Esophagus muscularis mucosa (tissue), 4 donors: ENCODE data around the gene KRT86. TPM values are rescaled to one million over a fixed set of nuclear protein-coding genes. Genes with fewer than 3 reads are reported as not detected.
"Not testable (repeated sequence)": the region's sequence is repeated elsewhere in the genome, so short reads cannot be mapped to it uniquely, and the experiment has no call there.

Source experiments
- DNase-seq: peaks from one replicate; pipeline ENCODE4 v3.0.0-alpha.2; 2017; ENCODE audit errors: extremely low spot score
- H3K27ac ChIP-seq, 4 donors: fragments of 200-600 bp; sonication (generic); replicated peaks in 1 of 4; 1 replicate in 3 of 4; 2 replicates in 1 of 4; pipeline ENCODE4 v1.5.1; 2016 to 2019; ENCODE audit warnings: mild to moderate bottlenecking in 1 of 4
- H3K27me3 ChIP-seq, 4 donors: fragments of 200-600 bp; sonication (generic); one replicate each; pipeline versions ENCODE4 v1.5.1 to v1.6.0; 2016 to 2019
- H3K36me3 ChIP-seq, 4 donors: fragments of 200-600 bp; sonication (generic); one replicate each; pipeline ENCODE4 v1.5.1; 2016 to 2019
- H3K4me1 ChIP-seq, 4 donors: fragments of 200-600 bp; sonication (generic); one replicate each; pipeline ENCODE4 v1.5.1; 2016 to 2019
- H3K4me3 ChIP-seq, 4 donors: fragments of 200-600 bp; sonication (generic); 1 replicate in 2 of 4; 2 replicates in 2 of 4; pipeline ENCODE4 v1.5.1; 2016 to 2019; ENCODE audit warnings: mild to moderate bottlenecking in 4 of 4, moderate library complexity in 1 of 4
- H3K9me3 ChIP-seq, 4 donors: fragments of 200-600 bp; sonication (generic); 1 replicate in 3 of 4; 2 replicates in 1 of 4; pipeline ENCODE4 v1.5.1; 2016 to 2019
- EP300 ChIP-seq: sonication (generic); formaldehyde crosslinking; IDR thresholded peaks from one replicate; pipeline ENCODE4 v1.6.1; 2017; ENCODE audit warnings: antibody characterized with exemption
- POLR2A ChIP-seq: fragments of 450-650 bp; IDR thresholded peaks from one replicate; pipeline ENCODE4 v1.6.1; 2017; ENCODE audit warnings: antibody characterized with exemption, moderate library complexity, mild to moderate bottlenecking, low read depth
- POLR2AphosphoS5 ChIP-seq, 2 donors: sonication (generic); formaldehyde crosslinking; IDR thresholded peaks; one replicate each; pipeline ENCODE4 v1.6.1; 2017; ENCODE audit warnings: antibody characterized with exemption in 2 of 2
- WGBS: methylation state at CpG from one replicate; pipeline ENCODE4 v1.1.5; 2018; 5-methylcytosine and 5-hydroxymethylcytosine counted together
- intact Hi-C: fragments of 100-400 bp; cut with DNase I; formaldehyde crosslinking; loops from one replicate; pipeline ENCODE4 v1.15.1; 2023
- total RNA-seq, 4 donors: library from RNA; depleted of rRNA; stranded (reverse); fragments of >200 nt; gene quantifications; one replicate each; pipeline versions ENCODE4 v1.1.0 to v1.2.1, GENCODE V29; 2016
- TF ChIP-seq, protein P1 (sequence below), 3 experiments: fragments of 200-600 bp in 2 of 3; fragments of 450-650 bp in 1 of 3; sonication (generic) in 2 of 3; IDR thresholded peaks; one replicate each; pipeline ENCODE4 v1.5.1; 2017 to 2019; ENCODE audit warnings: antibody characterized with exemption in 3 of 3, mild to moderate bottlenecking in 2 of 3, moderate library complexity in 1 of 3

KRT86 gene
- total RNA-seq, 4 donors from 2014 or later = 0.29 to 0.33 TPM; not detected in 2

DNA sequence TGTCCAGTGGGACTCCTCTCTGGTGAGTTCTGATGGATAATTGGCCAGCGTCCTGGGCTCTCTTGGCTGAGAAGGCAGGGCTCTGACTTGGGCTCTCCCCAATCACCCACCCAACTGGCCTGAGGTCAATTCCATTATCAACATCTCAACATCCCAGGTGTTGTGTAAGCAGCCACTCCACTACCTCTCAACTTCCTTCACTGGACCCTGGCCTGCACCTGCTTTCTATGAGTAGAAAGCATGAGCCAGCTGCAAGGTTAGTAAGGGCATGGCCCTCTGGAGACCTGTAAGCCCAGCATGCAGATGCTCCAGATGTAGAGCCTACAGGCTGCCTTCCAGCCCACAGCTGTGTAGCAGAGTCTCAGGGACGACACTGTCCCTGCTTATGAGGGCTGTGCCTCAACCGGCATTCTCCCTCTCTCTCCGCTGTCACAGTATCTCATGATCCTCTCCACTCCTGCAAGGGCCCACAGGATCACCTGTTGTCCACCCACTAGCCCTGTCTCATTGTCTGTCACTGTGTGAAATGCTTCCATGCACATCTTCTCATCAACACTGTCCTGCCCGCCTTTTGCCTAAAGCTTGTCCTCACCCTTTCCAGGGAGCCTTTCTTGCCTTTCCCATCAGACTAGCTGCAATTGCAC is 22.2 kb downstream of the KRT86 start:
- DNase-seq = no peak
- TF ChIP-seq POLR2A (no peak), POLR2AphosphoS5 (IDR thresholded peaks at IDR 0.05) (no peak), EP300 (no peak)
- TF ChIP-seq, protein P1, sequence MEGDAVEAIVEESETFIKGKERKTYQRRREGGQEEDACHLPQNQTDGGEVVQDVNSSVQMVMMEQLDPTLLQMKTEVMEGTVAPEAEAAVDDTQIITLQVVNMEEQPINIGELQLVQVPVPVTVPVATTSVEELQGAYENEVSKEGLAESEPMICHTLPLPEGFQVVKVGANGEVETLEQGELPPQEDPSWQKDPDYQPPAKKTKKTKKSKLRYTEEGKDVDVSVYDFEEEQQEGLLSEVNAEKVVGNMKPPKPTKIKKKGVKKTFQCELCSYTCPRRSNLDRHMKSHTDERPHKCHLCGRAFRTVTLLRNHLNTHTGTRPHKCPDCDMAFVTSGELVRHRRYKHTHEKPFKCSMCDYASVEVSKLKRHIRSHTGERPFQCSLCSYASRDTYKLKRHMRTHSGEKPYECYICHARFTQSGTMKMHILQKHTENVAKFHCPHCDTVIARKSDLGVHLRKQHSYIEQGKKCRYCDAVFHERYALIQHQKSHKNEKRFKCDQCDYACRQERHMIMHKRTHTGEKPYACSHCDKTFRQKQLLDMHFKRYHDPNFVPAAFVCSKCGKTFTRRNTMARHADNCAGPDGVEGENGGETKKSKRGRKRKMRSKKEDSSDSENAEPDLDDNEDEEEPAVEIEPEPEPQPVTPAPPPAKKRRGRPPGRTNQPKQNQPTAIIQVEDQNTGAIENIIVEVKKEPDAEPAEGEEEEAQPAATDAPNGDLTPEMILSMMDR (IDR thresholded peaks at IDR 0.05) = no peak
- H3K9me3 ChIP-seq = no peaks in the 10 kb centered on the region
- no peaks in the 10 kb centered on the region for H3K4me1 ChIP-seq
- H3K27ac ChIP-seq = no peak overlapping the region
- no peak overlapping the region for H3K4me3 ChIP-seq
- 93% methylated on average over 5 of the region's 5 CpGs for WGBS
- no peaks in the 10 kb centered on the region for H3K36me3 ChIP-seq
- peaks cover 0 to 3% (median 0%) of the 10 kb centered on the region in 4 donors for H3K27me3 ChIP-seq
- intact Hi-C loops = no loop called here

DNA sequence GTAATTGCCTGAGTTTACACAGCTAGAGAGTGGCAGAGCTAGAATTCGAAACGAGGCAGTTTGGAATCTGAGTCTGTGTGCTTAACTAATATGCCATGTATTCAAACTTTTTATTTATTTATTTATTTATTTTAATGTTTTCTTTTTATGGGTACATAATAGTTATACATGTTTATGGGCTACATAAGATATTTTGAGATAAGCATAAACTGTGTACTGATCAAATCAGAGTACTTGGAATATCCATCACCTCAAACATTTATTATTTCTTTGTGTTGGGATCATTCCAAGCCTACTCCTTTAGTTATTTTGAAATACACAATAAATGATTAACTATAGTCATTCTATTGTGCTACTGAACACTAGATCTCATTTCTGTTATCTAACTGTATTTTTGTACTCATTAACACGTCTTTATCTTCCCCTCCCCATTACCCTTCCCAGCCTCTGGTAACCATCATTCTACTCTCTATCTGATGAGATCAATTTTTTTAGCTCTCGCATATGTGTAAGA is 24.3 kb downstream of the KRT86 start:
- WGBS = 75% methylated on average over 4 of the region's 4 CpGs
- TF ChIP-seq POLR2AphosphoS5 (IDR thresholded peaks at IDR 0.05) = no peak
- TF ChIP-seq, protein P1 (IDR thresholded peaks at IDR 0.05) = no peak
- no peak for TF ChIP-seq EP300
- no peak for TF ChIP-seq POLR2A
- H3K9me3 ChIP-seq = no peaks in the 10 kb centered on the region
- no peaks in the 10 kb centered on the region for H3K27me3 ChIP-seq
- no peak for DNase-seq
- no peak overlapping the region for H3K4me3 ChIP-seq
- no peaks in the 10 kb centered on the region for H3K4me1 ChIP-seq
- no peak overlapping the region for H3K27ac ChIP-seq
- intact Hi-C loops = no loop called here
- H3K36me3 ChIP-seq = no peaks in the 10 kb centered on the region

DNA sequence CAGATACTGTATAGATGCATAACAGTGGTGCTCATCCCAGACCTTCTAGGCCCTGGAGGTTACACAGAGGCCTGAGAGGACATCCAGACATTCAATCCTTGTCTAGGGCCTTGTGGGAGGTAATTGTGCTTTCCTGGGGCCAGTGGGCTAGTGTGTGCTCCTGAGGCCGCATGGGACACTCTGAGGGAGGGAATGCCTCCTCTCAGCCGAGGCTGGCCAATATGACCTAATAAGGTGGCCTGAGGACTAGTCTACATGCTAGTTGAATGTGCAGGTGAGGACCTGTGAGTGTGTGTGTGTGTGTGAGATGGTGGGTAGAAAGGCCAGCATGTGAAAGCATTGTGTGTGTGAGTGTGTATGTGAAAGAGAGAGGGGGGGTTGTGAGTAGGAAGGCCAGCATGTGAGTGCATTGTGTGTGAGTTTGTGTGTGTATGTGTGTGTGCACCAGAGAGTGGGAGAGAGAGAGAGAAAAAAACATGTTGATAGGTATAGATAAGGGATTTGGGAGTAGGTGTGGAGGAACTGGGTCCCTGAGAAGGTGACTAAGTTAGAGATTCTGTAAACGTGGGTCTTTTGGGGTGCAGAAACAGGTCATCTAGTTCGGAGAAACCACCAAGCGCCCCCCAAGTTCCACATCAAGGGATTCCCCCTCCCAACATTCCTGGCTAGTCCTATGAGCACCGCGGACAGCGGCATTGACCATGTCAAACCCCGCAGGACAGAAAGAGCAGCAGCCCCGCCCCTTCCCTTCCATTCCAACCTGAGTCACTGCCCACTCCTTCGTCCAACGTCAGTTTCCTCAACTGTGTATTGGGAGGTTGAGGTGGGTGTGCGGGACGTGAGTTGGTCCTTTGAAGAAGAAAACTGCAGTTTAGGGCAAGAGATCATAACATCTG is 26.6 kb downstream of the KRT86 start:
- H3K27ac ChIP-seq = no peak overlapping the region
- intact Hi-C loops = no loop called here
- H3K4me3 ChIP-seq = no peak overlapping the region
- no peaks in the 10 kb centered on the region for H3K27me3 ChIP-seq
- DNase-seq = no peak
- 61% methylated on average over 13 of the region's 14 CpGs for WGBS
- no peaks in the 10 kb centered on the region for H3K9me3 ChIP-seq
- H3K4me1 ChIP-seq = no peaks in the 10 kb centered on the region
- TF ChIP-seq EP300 = no peak
- no peak for TF ChIP-seq POLR2AphosphoS5 (IDR thresholded peaks at IDR 0.05)
- TF ChIP-seq, protein P1 (IDR thresholded peaks at IDR 0.05) = no peak
- no peak for TF ChIP-seq POLR2A
- no peaks in the 10 kb centered on the region for H3K36me3 ChIP-seq

DNA sequence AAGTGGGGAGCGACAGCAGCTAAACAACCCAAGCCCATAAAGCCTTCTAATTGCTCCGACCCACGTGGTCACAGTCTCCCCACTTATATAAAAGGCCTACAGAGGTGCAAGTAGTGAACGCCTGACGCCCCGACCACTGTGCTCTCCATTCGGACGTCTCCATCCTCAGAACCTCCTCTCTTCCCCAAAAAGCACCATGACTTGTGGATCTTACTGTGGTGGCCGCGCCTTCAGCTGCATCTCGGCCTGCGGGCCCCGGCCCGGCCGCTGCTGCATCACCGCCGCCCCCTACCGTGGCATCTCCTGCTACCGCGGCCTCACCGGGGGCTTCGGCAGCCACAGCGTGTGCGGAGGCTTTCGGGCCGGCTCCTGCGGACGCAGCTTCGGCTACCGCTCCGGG is 27.3 kb downstream of the KRT86 start:
- H3K27me3 ChIP-seq, H3K9me3 ChIP-seq, H3K4me1 ChIP-seq, H3K27ac ChIP-seq, H3K4me3 ChIP-seq, intact Hi-C loops, H3K36me3 ChIP-seq, DNase-seq: not testable (repeated sequence)
- WGBS = 81% methylated on average over 11 of the region's 31 CpGs

DNA sequence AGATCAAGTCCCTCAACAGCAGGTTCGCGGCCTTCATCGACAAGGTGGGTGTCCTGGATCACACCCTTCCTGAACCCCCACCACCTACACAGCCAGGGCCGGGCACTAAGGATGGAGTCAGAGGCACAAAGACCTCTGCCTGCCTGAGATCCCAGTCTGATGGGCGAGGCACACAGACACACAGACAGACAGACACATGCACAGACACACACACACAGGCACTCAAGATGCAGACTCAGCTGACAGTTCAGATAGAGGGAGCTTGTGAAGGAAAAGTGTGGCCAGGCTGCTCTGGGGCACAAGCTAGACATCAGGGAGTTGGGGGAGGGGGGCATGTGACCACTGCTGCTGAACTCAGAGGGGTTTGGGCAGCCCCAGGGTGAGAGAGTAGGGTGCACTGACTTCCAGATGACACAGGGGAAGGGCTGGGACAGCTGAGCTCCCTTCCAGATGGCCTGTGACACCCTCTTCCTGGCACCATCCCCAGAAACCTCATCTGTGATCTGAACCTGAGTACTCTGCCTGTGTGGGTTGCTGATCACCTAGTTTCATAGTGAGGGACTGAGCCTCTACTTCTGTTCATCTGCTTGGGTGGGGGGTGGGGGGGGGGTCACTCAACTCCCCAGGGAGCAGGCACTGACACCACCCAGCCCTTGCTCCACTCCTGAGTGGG is 27.9 kb downstream of the KRT86 start:
- DNase-seq, H3K27ac ChIP-seq, H3K4me1 ChIP-seq, H3K4me3 ChIP-seq, intact Hi-C loops, H3K36me3 ChIP-seq, H3K9me3 ChIP-seq, H3K27me3 ChIP-seq: not testable (repeated sequence)
- WGBS = no CpG with 5 or more reads among the region's 5 CpGs

DNA sequence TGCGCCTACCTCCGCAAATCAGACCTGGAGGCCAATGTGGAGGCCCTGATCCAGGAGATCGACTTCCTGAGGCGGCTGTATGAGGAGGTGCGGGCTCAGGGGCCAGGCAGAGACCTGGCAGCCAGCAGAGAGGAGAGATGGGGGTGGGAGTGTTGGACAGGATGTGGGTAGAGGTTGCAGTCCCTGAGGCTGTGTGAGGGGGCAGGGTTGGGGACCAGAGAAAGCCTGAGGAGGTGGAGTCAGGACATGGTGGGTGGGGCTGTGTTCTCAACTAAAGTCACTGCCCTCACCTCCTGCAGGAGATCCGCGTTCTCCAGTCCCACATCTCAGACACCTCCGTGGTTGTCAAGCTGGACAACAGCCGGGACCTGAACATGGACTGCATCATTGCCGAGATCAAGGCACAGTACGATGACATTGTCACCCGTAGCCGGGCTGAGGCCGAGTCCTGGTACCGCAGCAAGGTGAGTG is 30.5 kb downstream of the KRT86 start:
- DNase-seq, H3K4me3 ChIP-seq, H3K9me3 ChIP-seq, H3K36me3 ChIP-seq, H3K27me3 ChIP-seq, H3K27ac ChIP-seq, intact Hi-C loops: not testable (repeated sequence)
- peaks cover 7 to 24% (median 19%) of the 10 kb centered on the region in 4 donors for H3K4me1 ChIP-seq
- 87% methylated on average over 15 of the region's 15 CpGs for WGBS
